SK-N-SH (cell line): Measurements from ENCODE around the gene SLC22A15.

ENCODE experiments used
- JUND ChIP-seq: IDR thresholded peaks from 2 replicates; pipeline ENCODE4 v1.4.0; 2012
- RXRA ChIP-seq: IDR thresholded peaks from 2 replicates; pipeline ENCODE4 v1.4.0; 2012; ENCODE audit warnings: low read depth, mild to moderate bottlenecking, borderline replicate concordance
- TF ChIP-seq, protein P1 (sequence below): fragments of 200-600 bp; sonication (generic); IDR thresholded peaks from 2 replicates; pipeline ENCODE4 v1.6.1; 2017; ENCODE audit warnings: antibody characterized with exemption, mild to moderate bottlenecking, moderate library complexity

DNA sequence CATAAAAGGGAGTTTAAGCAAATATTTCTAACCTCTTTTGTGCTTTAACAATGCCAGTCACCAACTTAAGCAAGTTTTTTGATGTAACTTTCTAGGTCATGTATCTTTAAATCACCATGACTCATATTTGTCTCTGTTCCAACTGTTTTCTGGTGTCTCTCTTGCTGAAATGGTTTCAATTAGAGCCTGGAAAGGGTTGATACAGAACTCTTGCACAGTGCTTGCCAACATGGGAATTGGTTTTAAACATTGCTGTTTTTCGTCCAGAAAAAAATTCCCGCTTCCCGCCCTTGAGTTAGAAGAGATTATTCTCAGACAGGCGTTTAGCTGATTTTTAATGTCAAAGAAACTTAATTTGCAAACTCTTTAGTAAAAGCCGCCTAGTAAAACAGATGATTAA lies 46.4 kb upstream of the SLC22A15 start:
- TF ChIP-seq JUND = peak; percentile 63
- TF ChIP-seq, protein P1, sequence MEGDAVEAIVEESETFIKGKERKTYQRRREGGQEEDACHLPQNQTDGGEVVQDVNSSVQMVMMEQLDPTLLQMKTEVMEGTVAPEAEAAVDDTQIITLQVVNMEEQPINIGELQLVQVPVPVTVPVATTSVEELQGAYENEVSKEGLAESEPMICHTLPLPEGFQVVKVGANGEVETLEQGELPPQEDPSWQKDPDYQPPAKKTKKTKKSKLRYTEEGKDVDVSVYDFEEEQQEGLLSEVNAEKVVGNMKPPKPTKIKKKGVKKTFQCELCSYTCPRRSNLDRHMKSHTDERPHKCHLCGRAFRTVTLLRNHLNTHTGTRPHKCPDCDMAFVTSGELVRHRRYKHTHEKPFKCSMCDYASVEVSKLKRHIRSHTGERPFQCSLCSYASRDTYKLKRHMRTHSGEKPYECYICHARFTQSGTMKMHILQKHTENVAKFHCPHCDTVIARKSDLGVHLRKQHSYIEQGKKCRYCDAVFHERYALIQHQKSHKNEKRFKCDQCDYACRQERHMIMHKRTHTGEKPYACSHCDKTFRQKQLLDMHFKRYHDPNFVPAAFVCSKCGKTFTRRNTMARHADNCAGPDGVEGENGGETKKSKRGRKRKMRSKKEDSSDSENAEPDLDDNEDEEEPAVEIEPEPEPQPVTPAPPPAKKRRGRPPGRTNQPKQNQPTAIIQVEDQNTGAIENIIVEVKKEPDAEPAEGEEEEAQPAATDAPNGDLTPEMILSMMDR = no peak
- no peak for TF ChIP-seq RXRA
